ENCODE data around the gene PFKFB2. TPM values are rescaled to one million over a fixed set of nuclear protein-coding genes. Genes with fewer than 3 reads are reported as not detected.

Gene PFKFB2
- total and polyA plus RNA-seq, 8 donors: 4.4 to 28.5 (median 10.4) TPM

DNA sequence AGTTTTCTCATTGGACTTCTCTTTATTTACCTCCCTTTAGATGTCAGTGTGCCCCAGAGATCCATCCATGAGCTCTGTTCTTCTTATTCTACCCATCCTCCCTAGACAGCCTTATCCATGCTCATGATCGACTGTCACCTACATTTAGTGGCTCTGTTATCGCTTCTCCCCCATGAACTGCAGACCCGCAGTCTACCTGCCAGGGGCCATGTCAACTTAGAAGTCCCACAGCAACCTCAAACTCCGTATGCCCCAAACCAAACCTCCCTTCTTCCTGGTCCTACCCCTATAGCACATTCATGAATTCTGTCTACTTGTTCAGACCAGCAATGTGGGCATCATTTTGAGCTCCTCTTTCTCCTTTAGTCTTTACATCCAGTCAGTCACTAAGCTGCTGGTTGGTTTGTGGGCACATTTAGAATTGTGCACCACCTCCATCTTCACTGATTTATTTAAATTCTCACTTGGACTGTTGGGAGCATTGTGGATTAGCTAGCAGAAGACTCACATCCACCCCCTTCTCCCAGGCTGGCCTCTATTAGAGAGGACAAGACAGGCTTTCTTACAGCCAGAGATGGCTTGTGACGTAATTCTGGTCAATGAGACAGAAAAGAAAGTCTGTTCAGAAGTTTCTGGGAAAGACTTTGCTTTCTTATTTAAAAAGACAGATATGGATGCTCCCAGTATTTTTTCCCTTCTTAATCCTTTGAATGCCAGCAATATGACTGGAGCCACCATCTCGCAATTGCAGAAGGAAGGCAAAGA, 39.6 kb upstream of the PFKFB2 start:
- Histone ChIP-seq H3K4me3 (no peak overlapping the region), H3K27ac (no peak overlapping the region), H3K27me3 (no peaks in the 10 kb centered on the region), H3K4me1 (peaks cover 3 to 11% (median 9%) of the 10 kb centered on the region in 3 donors), H3K9me3 (no peaks in the 10 kb centered on the region), H3K36me3 (no peaks in the 10 kb centered on the region)
- 68 to 71% methylated on average over 6 of the region's 6 CpGs for WGBS, 2 donors
- no peak for ATAC-seq
- no peak for FAIRE-seq
- DNase-seq: no peak
- intact Hi-C loops (cut with DNase I): no loop called here
- TF ChIP-seq, protein P1, sequence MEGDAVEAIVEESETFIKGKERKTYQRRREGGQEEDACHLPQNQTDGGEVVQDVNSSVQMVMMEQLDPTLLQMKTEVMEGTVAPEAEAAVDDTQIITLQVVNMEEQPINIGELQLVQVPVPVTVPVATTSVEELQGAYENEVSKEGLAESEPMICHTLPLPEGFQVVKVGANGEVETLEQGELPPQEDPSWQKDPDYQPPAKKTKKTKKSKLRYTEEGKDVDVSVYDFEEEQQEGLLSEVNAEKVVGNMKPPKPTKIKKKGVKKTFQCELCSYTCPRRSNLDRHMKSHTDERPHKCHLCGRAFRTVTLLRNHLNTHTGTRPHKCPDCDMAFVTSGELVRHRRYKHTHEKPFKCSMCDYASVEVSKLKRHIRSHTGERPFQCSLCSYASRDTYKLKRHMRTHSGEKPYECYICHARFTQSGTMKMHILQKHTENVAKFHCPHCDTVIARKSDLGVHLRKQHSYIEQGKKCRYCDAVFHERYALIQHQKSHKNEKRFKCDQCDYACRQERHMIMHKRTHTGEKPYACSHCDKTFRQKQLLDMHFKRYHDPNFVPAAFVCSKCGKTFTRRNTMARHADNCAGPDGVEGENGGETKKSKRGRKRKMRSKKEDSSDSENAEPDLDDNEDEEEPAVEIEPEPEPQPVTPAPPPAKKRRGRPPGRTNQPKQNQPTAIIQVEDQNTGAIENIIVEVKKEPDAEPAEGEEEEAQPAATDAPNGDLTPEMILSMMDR (IDR thresholded peaks at IDR 0.05): no peak

DNA sequence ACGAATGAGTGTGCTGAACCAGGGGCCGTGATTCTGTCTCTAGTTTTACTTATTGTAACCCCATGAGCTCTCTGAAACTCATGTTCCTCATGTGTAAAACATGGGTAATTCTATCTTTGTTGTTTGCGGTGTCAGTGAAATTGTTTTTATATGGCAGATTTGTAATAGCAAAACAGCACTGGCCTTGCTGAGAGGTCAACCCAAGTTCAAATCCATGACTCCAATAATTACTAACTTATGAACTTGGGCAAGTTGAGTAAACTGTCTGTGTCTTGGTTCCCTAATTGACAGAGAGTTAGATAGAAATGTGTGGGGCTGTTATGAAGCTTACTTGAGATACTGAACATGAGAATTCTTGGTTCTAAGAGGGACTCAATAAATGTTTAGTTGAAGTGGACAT, 38.3 kb upstream of the PFKFB2 start:
- FAIRE-seq (no peak), ATAC-seq (no peak), DNase-seq (no peak)
- TF ChIP-seq, protein P1 (IDR thresholded peaks at IDR 0.05): no peak
- intact Hi-C loops (cut with DNase I): no loop called here
- Histone ChIP-seq H3K4me3 (no peak overlapping the region), H3K4me1 (peaks cover 3 to 13% (median 9%) of the 10 kb centered on the region in 3 donors), H3K27me3 (no peaks in the 10 kb centered on the region), H3K27ac (no peak overlapping the region), H3K9me3 (no peaks in the 10 kb centered on the region), H3K36me3 (no peaks in the 10 kb centered on the region)
- 83 to 87% methylated on average over 3 of the region's 3 CpGs for WGBS, 2 donors

DNA sequence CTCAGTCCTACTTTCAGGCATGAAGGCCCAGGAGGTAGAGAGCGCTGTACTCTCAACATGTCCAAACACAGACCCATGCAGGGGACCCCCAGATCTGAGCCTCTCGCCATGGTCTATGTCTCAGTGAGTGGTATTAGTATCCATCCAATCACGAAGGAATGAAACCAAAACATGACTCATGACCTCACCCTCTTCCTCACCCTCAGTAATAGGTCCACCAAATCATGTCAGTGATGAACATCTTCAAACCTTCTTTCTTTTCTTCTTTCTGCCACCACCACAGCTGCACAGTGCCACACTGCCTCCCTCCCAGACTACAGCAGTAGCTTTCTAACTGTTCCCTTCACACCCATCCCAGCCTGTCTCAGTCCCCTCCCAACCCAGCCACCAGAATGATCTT, 37.3 kb upstream of the PFKFB2 start:
- intact Hi-C loops (cut with DNase I): no loop called here
- no peak for ATAC-seq
- no peak overlapping the region for H3K27ac ChIP-seq
- TF ChIP-seq, protein P1 (IDR thresholded peaks at IDR 0.05): no peak
- H3K36me3 ChIP-seq: no peaks in the 10 kb centered on the region
- WGBS, 2 donors: 90 to 94% methylated on average over 3 of the region's 3 CpGs
- no peak overlapping the region for H3K4me3 ChIP-seq
- no peaks in the 10 kb centered on the region for H3K9me3 ChIP-seq
- FAIRE-seq: no peak
- no peak for DNase-seq
- peaks cover 3 to 13% (median 9%) of the 10 kb centered on the region in 3 donors for H3K4me1 ChIP-seq
- H3K27me3 ChIP-seq: no peaks in the 10 kb centered on the region

DNA sequence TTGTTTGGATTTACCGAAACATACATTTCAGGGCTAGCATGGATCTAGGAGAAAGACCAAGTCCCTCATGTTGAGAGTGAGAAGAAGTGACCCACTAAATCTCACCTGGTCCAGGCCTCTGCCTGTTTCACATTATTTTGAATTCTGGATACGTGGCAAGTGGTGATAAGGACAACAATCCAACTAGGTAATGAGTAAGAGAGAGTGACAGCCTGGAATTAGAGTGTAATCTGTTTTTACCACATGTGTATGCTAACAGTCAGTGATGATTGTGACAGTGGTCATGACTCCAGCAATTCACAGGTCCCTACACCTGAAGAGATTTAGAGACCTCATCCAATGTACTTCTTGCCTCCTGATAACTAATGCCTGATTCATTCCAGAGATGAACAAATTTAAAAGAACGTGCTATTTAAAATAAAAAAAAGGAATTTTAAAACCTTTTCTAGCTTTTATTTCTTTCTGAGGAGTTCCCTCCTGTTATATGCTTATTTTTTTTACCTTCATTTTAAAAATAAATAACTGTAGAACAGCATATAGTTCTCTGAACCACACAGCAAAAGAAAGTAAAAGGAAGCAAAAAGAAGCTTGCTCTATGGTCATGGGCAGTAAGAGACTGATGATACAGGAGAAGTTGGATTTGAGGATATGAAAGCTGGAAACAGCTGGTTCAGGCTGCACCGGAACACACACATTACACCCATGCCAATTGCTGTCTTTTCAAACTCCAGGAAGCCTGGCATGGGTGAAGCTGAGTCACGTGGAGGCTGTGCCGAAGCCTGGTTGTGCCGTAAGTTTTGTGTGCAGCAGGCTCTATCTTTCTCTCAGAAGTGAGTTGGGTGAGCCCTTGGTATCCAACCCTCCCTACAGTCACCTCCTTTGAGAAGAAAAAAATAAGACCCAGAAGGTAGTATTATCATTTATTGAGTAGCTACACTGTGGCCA, 35.2 kb upstream of the PFKFB2 start:
- Histone ChIP-seq H3K4me3 (no peak overlapping the region), H3K27me3 (no peaks in the 10 kb centered on the region), H3K36me3 (peaks cover 0 to 9% (median 5%) of the 10 kb centered on the region in 3 donors), H3K9me3 (no peaks in the 10 kb centered on the region), H3K27ac (peak overlapping the region in 1 of 4 donors; percentile 55), H3K4me1 (peaks cover 3 to 13% (median 9%) of the 10 kb centered on the region in 3 donors)
- FAIRE-seq (no peak), DNase-seq (peak in 4 of 6 donors; percentile 48 to 68 (median 58)), ATAC-seq (peak; percentile 84 to 88 (median 85))
- 32% methylated on average over 7 of the region's 7 CpGs for WGBS, 2 donors
- intact Hi-C loops (cut with DNase I): no loop called here
- TF ChIP-seq, protein P1 (IDR thresholded peaks at IDR 0.05): no peak

Measured in pancreas (tissue), 10 donors.